Pulmonary artery endothelial cell (primary cell): Measurements from ENCODE around the gene GH1. TPM values are rescaled to one million over a fixed set of nuclear protein-coding genes. Genes with fewer than 3 reads are reported as not detected.
"Not testable (repeated sequence)": the region's sequence is repeated elsewhere in the genome, so short reads cannot be mapped to it uniquely, and the experiment has no call there.

Experiments used
- DNase-seq: peaks from one replicate; pipeline ENCODE4 v3.0.0-alpha.2; 2011; ENCODE audit warnings: low read depth, low spot score
- total RNA-seq: library from RNA; depleted of rRNA; stranded (reverse); fragments of >200 nt; gene quantifications from 2 replicates; pipeline ENCODE4 v1.2.3, GENCODE V29; 2014

Gene GH1
- total RNA-seq, 1 donor from 2014 or later: not detected

- not testable (repeated sequence) for DNase-seq
Observed at GRCh38 chr17:63896524-63897354, 21.9 kb downstream of the GH1 start, which contains the start of gene CSH1. Gene CSH1 (minus strand): TSS chr17:63896574. CDS start chr17:63896511, 63 bp downstream.

- DNase-seq: not testable (repeated sequence)
Observed at GRCh38 chr17:63894821-63895220, 23.8 kb downstream of the GH1 start.

GRCh38 chr17:63894021-63894420 lies 24.6 kb downstream of the GH1 start:
- not testable (repeated sequence) for DNase-seq

GRCh38 chr17:63892316-63893037 lies 26.2 kb downstream of the GH1 start:
- DNase-seq: not testable (repeated sequence)

- DNase-seq: not testable (repeated sequence)
Observed at GRCh38 chr17:63889026-63889848, 29.4 kb downstream of the GH1 start.

- not testable (repeated sequence) for DNase-seq
Observed at GRCh38 chr17:63885119-63885518, 33.5 kb downstream of the GH1 start.

- DNase-seq: not testable (repeated sequence)
Observed at GRCh38 chr17:63882626-63883126, 36.0 kb downstream of the GH1 start.

GRCh38 chr17:63881935-63882601 lies 36.6 kb downstream of the GH1 start, which contains the start of gene GH2:
Gene GH2 (minus strand): TSS chr17:63881944. CDS start chr17:63881801, 143 bp downstream.
- DNase-seq: no peak

- not testable (repeated sequence) for DNase-seq
Observed at GRCh38 chr17:63881337-63881736, 37.3 kb downstream of the GH1 start.

- DNase-seq: no peak
Observed at GRCh38 chr17:63880706-63881105, 37.9 kb downstream of the GH1 start.

GRCh38 chr17:63878413-63878812 lies 40.2 kb downstream of the GH1 start:
- DNase-seq: not testable (repeated sequence)

GRCh38 chr17:63874693-63875092 lies 43.9 kb downstream of the GH1 start:
- DNase-seq: not testable (repeated sequence)

GRCh38 chr17:63874061-63874626 lies 44.5 kb downstream of the GH1 start:
- DNase-seq: not testable (repeated sequence)

- not testable (repeated sequence) for DNase-seq
Observed at GRCh38 chr17:63873577-63873976, 45.1 kb downstream of the GH1 start, which contains the start of gene CSH2. Gene CSH2 (minus strand): TSS chr17:63873677. CDS start chr17:63873614, 63 bp downstream.

- not testable (repeated sequence) for DNase-seq
Observed at GRCh38 chr17:63871646-63872365, 46.8 kb downstream of the GH1 start.

GRCh38 chr17:63870292-63870665 lies 48.4 kb downstream of the GH1 start:
- DNase-seq: not testable (repeated sequence)

- not testable (repeated sequence) for DNase-seq
Observed at GRCh38 chr17:63869491-63870291, 48.9 kb downstream of the GH1 start.
